Mesothelial cell of epicardium (in vitro differentiated cells): Measurements from ENCODE around the gene AUTS2. TPM values are rescaled to one million over a fixed set of nuclear protein-coding genes. Genes with fewer than 3 reads are reported as not detected.

Experiments used
- DNase-seq, 2 experiments: peaks; one replicate each; pipeline ENCODE4 v3.0.0; 2021; ENCODE audit warnings: low spot score in 2 of 2; ENCODE audit not compliant: unreplicated experiment in 2 of 2
- H3K27ac Mint-ChIP-seq: 2 replicates; pipeline ENCODE4 v1.8.0; 2021; ENCODE audit warnings: mixed read lengths
- H3K27me3 Mint-ChIP-seq: 2 replicates; pipeline ENCODE4 v1.8.0; 2021; ENCODE audit warnings: low read depth, mixed read lengths
- H3K36me3 Mint-ChIP-seq: 2 replicates; pipeline ENCODE4 v1.8.0; 2021; ENCODE audit warnings: mixed read lengths
- H3K4me1 Mint-ChIP-seq: 2 replicates; pipeline ENCODE4 v1.8.0; 2021; ENCODE audit warnings: mixed read lengths
- H3K4me3 Mint-ChIP-seq: 2 replicates; pipeline ENCODE4 v1.8.0; 2021; ENCODE audit warnings: mild to moderate bottlenecking, moderate library complexity, mixed read lengths
- H3K9me3 Mint-ChIP-seq: 2 replicates; pipeline ENCODE4 v1.8.0; 2021; ENCODE audit warnings: mixed read lengths
- total RNA-seq: library from RNA; stranded (reverse); gene quantifications from 3 replicates; pipeline ENCODE4 v1.2.1, GENCODE V29; 2021
- TF ChIP-seq, protein P1 (sequence below): fragments of 200-600 bp; sonication (generic); IDR thresholded peaks from one replicate; pipeline ENCODE4 v1.5.0; 2021; ENCODE audit warnings: antibody characterized with exemption; ENCODE audit not compliant: unreplicated experiment

Gene AUTS2
- 116 to 135 TPM (median 122 TPM) in 3 replicates for total RNA-seq

DNA sequence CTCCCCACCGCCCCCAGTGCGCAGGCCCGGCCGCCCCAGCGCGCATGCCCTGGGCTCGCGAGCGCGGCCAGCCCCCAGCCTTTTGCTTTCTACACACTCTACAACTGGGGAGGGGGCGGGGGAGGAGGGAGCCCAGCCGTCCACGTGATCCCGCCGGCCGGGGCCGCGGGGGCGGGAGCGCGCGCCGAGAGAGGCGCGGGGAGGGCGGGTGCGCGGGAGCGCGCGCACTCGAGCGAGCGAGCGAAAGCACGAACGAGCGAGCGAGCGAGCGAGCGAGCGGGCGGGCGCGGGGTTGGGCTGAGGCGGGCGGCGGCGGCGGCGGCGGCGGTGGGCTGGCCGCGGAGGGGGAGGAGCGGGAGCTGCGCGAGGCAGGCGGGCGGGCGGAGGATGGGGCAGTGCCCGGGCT lies at the start of gene AUTS2:
Gene AUTS2, plus strand, starts transcription at position 395 of the 406 bp plus-strand sequence. CDS start 1,179 bp downstream, outside the sequence.
- peaks cover 9% of the 10 kb centered on the region for H3K4me1 Mint-ChIP-seq
- no peaks in the 10 kb centered on the region for H3K36me3 Mint-ChIP-seq
- peak within 1 kb of the TSS; percentile 70 for H3K4me3 Mint-ChIP-seq
- peak within 1 kb of the TSS; percentile 98 for H3K27ac Mint-ChIP-seq
- H3K9me3 Mint-ChIP-seq = no peaks in the 10 kb centered on the region
- TF ChIP-seq, protein P1, sequence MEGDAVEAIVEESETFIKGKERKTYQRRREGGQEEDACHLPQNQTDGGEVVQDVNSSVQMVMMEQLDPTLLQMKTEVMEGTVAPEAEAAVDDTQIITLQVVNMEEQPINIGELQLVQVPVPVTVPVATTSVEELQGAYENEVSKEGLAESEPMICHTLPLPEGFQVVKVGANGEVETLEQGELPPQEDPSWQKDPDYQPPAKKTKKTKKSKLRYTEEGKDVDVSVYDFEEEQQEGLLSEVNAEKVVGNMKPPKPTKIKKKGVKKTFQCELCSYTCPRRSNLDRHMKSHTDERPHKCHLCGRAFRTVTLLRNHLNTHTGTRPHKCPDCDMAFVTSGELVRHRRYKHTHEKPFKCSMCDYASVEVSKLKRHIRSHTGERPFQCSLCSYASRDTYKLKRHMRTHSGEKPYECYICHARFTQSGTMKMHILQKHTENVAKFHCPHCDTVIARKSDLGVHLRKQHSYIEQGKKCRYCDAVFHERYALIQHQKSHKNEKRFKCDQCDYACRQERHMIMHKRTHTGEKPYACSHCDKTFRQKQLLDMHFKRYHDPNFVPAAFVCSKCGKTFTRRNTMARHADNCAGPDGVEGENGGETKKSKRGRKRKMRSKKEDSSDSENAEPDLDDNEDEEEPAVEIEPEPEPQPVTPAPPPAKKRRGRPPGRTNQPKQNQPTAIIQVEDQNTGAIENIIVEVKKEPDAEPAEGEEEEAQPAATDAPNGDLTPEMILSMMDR = no peak
- peaks cover 7% of the 10 kb centered on the region for H3K27me3 Mint-ChIP-seq
- peak; percentile 88 to 90 for DNase-seq

GRCh38 chr7:69550991-69551390 lies 47.3 kb upstream of the AUTS2 start:
- Mint-ChIP-seq H3K4me3 (no peak overlapping the region), H3K9me3 (no peaks in the 10 kb centered on the region), H3K27me3 (no peaks in the 10 kb centered on the region), H3K36me3 (no peaks in the 10 kb centered on the region), H3K4me1 (no peaks in the 10 kb centered on the region), H3K27ac (no peak overlapping the region)
- TF ChIP-seq, protein P1 = no peak
- DNase-seq = no peak

DNA sequence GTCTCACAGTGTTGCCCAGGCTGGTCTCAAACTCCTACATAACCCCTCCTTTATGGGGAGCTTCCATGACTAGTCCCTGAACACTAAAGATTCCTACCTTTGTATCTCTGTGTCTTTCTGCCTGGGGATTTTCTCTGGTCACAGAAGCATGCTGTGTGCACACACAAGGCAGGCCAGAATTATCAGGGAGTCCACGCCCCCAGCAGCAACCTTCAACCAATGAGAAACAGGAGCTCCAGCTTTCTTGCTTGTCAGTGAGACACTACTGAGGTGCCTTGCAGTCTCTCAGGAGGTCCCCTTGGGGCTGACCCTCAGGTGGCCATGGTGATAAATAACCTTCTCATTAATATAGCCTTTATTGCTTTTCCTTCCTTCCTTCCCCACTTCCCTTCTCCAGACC lies 45.1 kb upstream of the AUTS2 start:
- no peaks in the 10 kb centered on the region for H3K4me1 Mint-ChIP-seq
- no peak overlapping the region for H3K4me3 Mint-ChIP-seq
- TF ChIP-seq, protein P1 = no peak
- H3K9me3 Mint-ChIP-seq = no peaks in the 10 kb centered on the region
- peaks cover 3% of the 10 kb centered on the region for H3K27me3 Mint-ChIP-seq
- H3K27ac Mint-ChIP-seq = no peak overlapping the region
- DNase-seq = no peak
- no peaks in the 10 kb centered on the region for H3K36me3 Mint-ChIP-seq

DNA sequence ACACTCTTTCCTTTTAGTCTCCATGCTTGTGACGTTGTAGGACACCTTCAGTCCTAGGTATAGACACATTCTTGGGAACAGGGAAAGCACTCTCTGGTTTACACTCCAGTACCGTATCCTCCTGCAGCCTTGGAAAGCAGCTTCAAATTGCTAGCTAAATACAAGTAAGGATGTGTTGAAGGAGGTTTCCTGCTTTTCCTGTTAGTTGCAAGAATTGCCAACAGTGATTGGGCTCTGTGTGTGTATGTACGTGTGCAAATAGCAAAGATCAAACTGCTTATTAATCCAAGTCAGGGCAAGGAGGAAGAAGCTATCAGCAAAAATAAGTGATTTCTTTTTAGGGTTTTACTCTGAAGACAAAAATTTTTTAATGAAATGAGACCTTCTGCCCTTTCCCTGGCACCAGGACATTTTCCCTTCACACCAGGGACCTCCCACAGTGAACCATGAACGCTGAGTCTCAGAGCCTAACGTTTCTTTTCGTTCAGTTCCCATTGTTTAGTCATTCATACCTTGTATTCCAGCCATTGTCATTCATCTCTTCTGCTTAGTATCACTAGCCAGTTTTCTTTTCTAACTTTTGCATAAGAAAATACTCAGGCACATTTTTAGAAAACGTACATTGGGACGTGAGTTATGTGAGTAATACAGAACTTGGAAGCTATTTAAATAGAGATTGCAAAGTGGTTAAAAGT lies 36.9 kb upstream of the AUTS2 start:
- Mint-ChIP-seq H3K27me3 (peaks cover 9% of the 10 kb centered on the region), H3K4me1 (peaks cover 9% of the 10 kb centered on the region), H3K4me3 (no peak overlapping the region), H3K36me3 (no peaks in the 10 kb centered on the region), H3K9me3 (no peaks in the 10 kb centered on the region), H3K27ac (no peak overlapping the region)
- TF ChIP-seq, protein P1 = no peak
- DNase-seq = no peak

DNA sequence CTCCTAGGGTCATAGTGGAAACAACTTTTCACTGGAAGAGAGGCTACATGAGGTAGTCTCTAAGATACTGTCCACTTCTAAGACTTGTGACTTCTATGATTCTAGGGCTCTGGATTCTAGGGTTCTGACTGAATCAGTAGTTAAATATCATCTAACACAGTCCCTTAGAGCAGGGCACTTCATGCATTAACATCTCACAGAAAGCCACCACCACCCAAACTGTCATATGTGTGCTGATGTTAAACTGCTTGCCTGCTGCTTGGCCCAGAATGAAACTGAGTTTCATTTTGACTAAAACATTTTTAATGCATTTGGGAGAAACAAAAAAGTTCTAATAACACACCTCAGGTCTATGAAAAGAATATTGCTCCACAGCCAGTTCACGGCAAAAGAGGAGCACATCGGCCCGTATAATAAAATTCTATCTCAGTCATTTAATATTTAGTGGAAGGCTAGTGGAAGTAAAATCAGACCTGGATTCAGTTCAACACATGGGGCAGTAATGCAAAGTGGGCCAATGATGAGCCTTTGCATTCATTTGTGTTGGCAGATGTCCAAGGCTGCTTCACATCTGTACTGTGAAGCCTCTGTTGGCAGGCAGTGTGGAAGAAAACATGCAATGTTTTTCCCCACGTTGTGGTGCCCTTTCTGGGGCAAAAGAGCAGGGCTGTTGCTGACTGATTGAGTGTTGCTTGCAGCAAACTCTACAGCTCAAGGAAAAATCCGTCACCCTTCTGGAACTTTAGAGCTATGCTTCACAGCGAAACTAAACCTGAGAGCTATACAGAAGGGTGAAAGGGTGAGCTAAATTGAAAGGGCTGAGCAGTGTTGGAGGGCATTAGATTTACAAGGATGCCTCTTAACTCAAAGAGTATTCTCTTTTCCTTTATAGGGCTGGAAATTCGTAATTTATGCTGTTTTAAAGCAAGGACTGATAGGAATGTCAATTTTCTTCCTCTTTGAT lies 33.5 kb upstream of the AUTS2 start:
- Mint-ChIP-seq H3K36me3 (no peaks in the 10 kb centered on the region), H3K9me3 (no peaks in the 10 kb centered on the region), H3K27ac (peak overlapping the region; percentile 25), H3K4me1 (peaks cover 9% of the 10 kb centered on the region), H3K4me3 (no peak overlapping the region), H3K27me3 (peaks cover 22% of the 10 kb centered on the region)
- peak; percentile 35 to 44 for DNase-seq
- TF ChIP-seq, protein P1 = no peak
